ENCODE data around the gene CIDEB.

The CIDEB gene

GRCh38 chr14:24285351-24285750 is 22.4 kb downstream of the CIDEB start:
- TF ChIP-seq OSR1 (CRISPR knock-in tag; IDR thresholded peaks at IDR 0.05): no peak
- ATAC-seq: no peak

GRCh38 chr14:24284501-24285035 is 23.2 kb downstream of the CIDEB start:
- TF ChIP-seq RARB (CRISPR knock-in tag; IDR thresholded peaks at IDR 0.05): no peak
- no peak for TF ChIP-seq ZFP30 (CRISPR knock-in tag; IDR thresholded peaks at IDR 0.05)
- TF ChIP-seq CSRNP3 (CRISPR knock-in tag; IDR thresholded peaks at IDR 0.05): no peak
- no peak for TF ChIP-seq TCF4 (CRISPR knock-in tag; IDR thresholded peaks at IDR 0.05; ENCODE audit: borderline replicate concordance)
- no peak for TF ChIP-seq POU6F1 (CRISPR knock-in tag; IDR thresholded peaks at IDR 0.05; ENCODE audit: borderline replicate concordance, low read depth)
- TF ChIP-seq GLIS3 (CRISPR knock-in tag; IDR thresholded peaks at IDR 0.05): no peak
- no peak for TF ChIP-seq ZNF565 (CRISPR knock-in tag; conservative IDR thresholded peaks at IDR 0.05; ENCODE audit: low read depth)
- TF ChIP-seq PATZ1 (CRISPR knock-in tag; IDR thresholded peaks at IDR 0.05; ENCODE audit: borderline replicate concordance): no peak
- no peak for TF ChIP-seq CREB5 (CRISPR knock-in tag; IDR thresholded peaks at IDR 0.05; ENCODE audit: low read depth)
- no peak for ATAC-seq

GRCh38 chr14:24283796-24284460 is 23.8 kb downstream of the CIDEB start:
- TF ChIP-seq PPARA (CRISPR knock-in tag; IDR thresholded peaks at IDR 0.05; ENCODE audit: borderline replicate concordance): no peak
- no peak for TF ChIP-seq CREB5 (CRISPR knock-in tag; IDR thresholded peaks at IDR 0.05; ENCODE audit: low read depth)
- TF ChIP-seq SNAI2 (CRISPR knock-in tag; IDR thresholded peaks at IDR 0.05): no peak
- TF ChIP-seq ISL1 (CRISPR knock-in tag; IDR thresholded peaks at IDR 0.05): no peak
- TF ChIP-seq ZNF70 (CRISPR knock-in tag; IDR thresholded peaks at IDR 0.05): no peak
- TF ChIP-seq ZNF565 (CRISPR knock-in tag; conservative IDR thresholded peaks at IDR 0.05; ENCODE audit: low read depth): no peak
- no peak for ATAC-seq

GRCh38 chr14:24282736-24283135 is 25.0 kb downstream of the CIDEB start:
- no peak for TF ChIP-seq ZFP30 (CRISPR knock-in tag; IDR thresholded peaks at IDR 0.05)
- no peak for TF ChIP-seq ZFP3 (CRISPR knock-in tag; IDR thresholded peaks at IDR 0.05)
- no peak for TF ChIP-seq ZNF565 (CRISPR knock-in tag; conservative IDR thresholded peaks at IDR 0.05; ENCODE audit: low read depth)
- TF ChIP-seq ZNF8 (CRISPR knock-in tag; IDR thresholded peaks at IDR 0.05): no peak
- TF ChIP-seq GLIS3 (CRISPR knock-in tag; IDR thresholded peaks at IDR 0.05): no peak
- TF ChIP-seq RARB (CRISPR knock-in tag; IDR thresholded peaks at IDR 0.05): no peak
- no peak for TF ChIP-seq POU6F1 (CRISPR knock-in tag; IDR thresholded peaks at IDR 0.05; ENCODE audit: borderline replicate concordance, low read depth)
- TF ChIP-seq PATZ1 (CRISPR knock-in tag; IDR thresholded peaks at IDR 0.05; ENCODE audit: borderline replicate concordance): no peak
- TF ChIP-seq PPARA (CRISPR knock-in tag; IDR thresholded peaks at IDR 0.05; ENCODE audit: borderline replicate concordance): no peak
- TF ChIP-seq ARNTL (CRISPR knock-in tag; IDR thresholded peaks at IDR 0.05; ENCODE audit: borderline replicate concordance, low read depth): no peak
- TF ChIP-seq SNAI2 (CRISPR knock-in tag; IDR thresholded peaks at IDR 0.05): no peak
- TF ChIP-seq BACH2 (CRISPR knock-in tag; IDR thresholded peaks at IDR 0.05; ENCODE audit: borderline replicate concordance): no peak
- TF ChIP-seq TCF4 (CRISPR knock-in tag; IDR thresholded peaks at IDR 0.05; ENCODE audit: borderline replicate concordance): no peak
- no peak for TF ChIP-seq ESRRG (CRISPR knock-in tag; IDR thresholded peaks at IDR 0.05)
- TF ChIP-seq ISL1 (CRISPR knock-in tag; IDR thresholded peaks at IDR 0.05): no peak
- no peak for TF ChIP-seq OSR1 (CRISPR knock-in tag; IDR thresholded peaks at IDR 0.05)
- no peak for TF ChIP-seq CSDC2 (CRISPR knock-in tag; IDR thresholded peaks at IDR 0.05)
- no peak for TF ChIP-seq ZC3H10 (CRISPR knock-in tag; IDR thresholded peaks at IDR 0.05)
- no peak for ATAC-seq
